GM12873 (cell line): ENCODE measurements around the gene FXYD3.

Experiments
- CTCF ChIP-seq: IDR thresholded peaks from 2 replicates; pipeline ENCODE4 v1.5.1; 2012; ENCODE audit warnings: low read depth, mild to moderate bottlenecking, moderate library complexity, low read length, control low read depth; ENCODE audit not compliant: insufficient read depth; ENCODE audit errors: missing control alignments

FXYD3 gene

GRCh38 chr19:35087393-35087792, 28.2 kb upstream of the FXYD3 start:
- no peak for TF ChIP-seq CTCF

- TF ChIP-seq CTCF, result no peak
These were observed 27.3 kb upstream of the FXYD3 start for GRCh38 chr19:35088131-35088913.

- TF ChIP-seq CTCF, result no peak
These were observed 26.1 kb upstream of the FXYD3 start for GRCh38 chr19:35089554-35089953.

GRCh38 chr19:35090160-35090505, 25.5 kb upstream of the FXYD3 start:
- TF ChIP-seq CTCF, result no peak

- peak; percentile 65 for TF ChIP-seq CTCF
These were observed 25.0 kb upstream of the FXYD3 start for GRCh38 chr19:35090506-35091214.

- TF ChIP-seq CTCF, result no peak
These were observed 22.2 kb upstream of the FXYD3 start for GRCh38 chr19:35093430-35093829.

- TF ChIP-seq CTCF, result no peak
These were observed 21.5 kb upstream of the FXYD3 start for GRCh38 chr19:35093941-35094647.
